ENCODE data around the gene PHF2.
"Not testable (repeated sequence)": the region's sequence is repeated elsewhere in the genome, so short reads cannot be mapped to it uniquely, and the experiment has no call there.

Gene PHF2

GRCh38 chr9:93669116-93669957 lies 93.0 kb downstream of the PHF2 start:
- DNase-seq = no peak

GRCh38 chr9:93669958-93670207 lies 93.5 kb downstream of the PHF2 start:
- no peak for DNase-seq

- DNase-seq = no peak
Measured at GRCh38 chr9:93670208-93671019, 94.0 kb downstream of the PHF2 start.

- no peak for DNase-seq
Measured at GRCh38 chr9:93671020-93671338, 94.6 kb downstream of the PHF2 start.

- not testable (repeated sequence) for DNase-seq
Measured at GRCh38 chr9:93672330-93673020, 96.1 kb downstream of the PHF2 start.

- DNase-seq = no peak
Measured at GRCh38 chr9:93673021-93673838, 96.8 kb downstream of the PHF2 start.

- no peak for DNase-seq
Measured at GRCh38 chr9:93673839-93674334, 97.5 kb downstream of the PHF2 start.

GRCh38 chr9:93674580-93675335 lies 98.4 kb downstream of the PHF2 start:
- DNase-seq = no peak

GRCh38 chr9:93675336-93676150 lies 99.2 kb downstream of the PHF2 start:
- DNase-seq = no peak

GRCh38 chr9:93676310-93677047 lies 100.1 kb downstream of the PHF2 start:
- DNase-seq = no peak

- no peak for DNase-seq
Measured at GRCh38 chr9:93677048-93677571, 100.7 kb downstream of the PHF2 start.

GRCh38 chr9:93677641-93678136 lies 101.3 kb downstream of the PHF2 start:
- DNase-seq = no peak

- DNase-seq = no peak
Measured at GRCh38 chr9:93678199-93679019, 102.0 kb downstream of the PHF2 start.

GRCh38 chr9:93679536-93680442 lies 103.4 kb downstream of the PHF2 start:
- no peak for DNase-seq

- no peak for DNase-seq
Measured at GRCh38 chr9:93680443-93681268, 104.3 kb downstream of the PHF2 start.

GRCh38 chr9:93681269-93682154 lies 105.1 kb downstream of the PHF2 start:
- no peak for DNase-seq
